Stimulated activated CD8-positive, alpha-beta memory T cell treated with anti-CD3 and anti-CD28 coated beads, Interleukin-12 subunit alpha, Interleukin-12 subunit beta, amount 100 ng/mL, for 24 hours (primary cell): Measurements from ENCODE around the gene WASF1.

ENCODE experiments used
- DNase-seq: peaks from one replicate; pipeline ENCODE4 v3.0.0-alpha.2; 2020; ENCODE audit errors: extremely low read depth

WASF1 gene

DNA sequence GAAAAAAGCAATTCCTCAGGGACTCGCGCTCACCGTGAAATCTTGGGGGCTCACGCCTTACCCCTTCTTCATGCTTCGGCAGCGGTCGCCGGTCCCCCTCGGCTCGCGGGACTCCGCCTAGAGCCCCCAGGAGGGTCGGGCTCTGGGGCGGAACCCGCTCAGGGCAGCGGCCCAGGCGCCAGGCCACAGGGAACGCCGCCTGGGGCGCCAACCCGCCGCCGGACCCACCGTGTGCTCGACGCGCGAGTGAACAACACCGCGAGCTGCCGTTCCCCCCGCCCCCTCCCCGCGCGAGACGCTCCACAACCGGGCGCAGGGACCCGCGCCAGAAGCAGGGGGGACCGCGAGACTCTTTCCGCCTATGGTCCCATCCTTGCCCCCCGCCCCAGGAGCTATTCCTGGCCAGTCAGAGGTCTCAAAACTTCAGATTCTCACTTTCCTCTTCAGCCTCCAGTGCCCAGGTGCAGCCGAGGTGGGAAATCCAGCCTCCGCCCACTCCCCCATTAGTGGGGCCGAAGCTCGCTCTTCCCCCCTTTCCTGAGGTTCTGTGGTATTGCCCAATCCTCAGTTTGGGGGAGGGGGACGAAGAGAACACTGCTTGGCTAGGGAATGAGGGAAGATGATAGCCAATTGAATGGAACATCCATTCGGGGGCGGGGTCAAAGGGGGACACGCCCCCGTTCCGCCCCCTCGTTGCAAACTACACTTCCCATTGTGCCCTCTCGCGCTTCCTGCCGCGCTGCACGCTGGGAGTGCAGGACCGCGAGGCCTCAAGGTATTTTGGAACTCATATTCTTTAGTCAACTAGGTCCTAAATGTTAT, at the start of gene WASF1:
Gene WASF1, minus strand, starts transcription at position 265 of the 822 bp plus-strand sequence. CDS start 52,069 bp downstream, outside the sequence.
- DNase-seq, result peak; percentile 80

DNA sequence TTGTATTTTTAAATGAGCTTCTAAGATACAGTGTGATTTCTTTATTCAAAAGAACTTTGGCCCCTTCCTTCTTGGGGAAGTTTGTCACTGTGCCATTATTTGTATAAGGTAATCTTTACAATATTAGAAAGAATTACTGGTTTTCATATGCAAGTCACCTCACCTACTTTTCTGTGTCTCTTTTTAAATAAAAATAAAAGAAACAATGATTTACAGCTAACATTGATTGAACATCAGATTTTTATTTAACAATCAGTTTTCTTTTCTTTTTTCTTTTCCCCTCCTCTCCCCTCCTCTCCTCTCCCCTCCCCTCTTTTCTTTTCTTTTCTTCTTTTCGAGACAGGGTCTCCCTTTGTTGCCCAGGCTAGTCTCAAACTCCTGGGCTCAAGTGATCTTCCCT, 46.8 kb upstream of the WASF1 start:
- no peak for DNase-seq

DNA sequence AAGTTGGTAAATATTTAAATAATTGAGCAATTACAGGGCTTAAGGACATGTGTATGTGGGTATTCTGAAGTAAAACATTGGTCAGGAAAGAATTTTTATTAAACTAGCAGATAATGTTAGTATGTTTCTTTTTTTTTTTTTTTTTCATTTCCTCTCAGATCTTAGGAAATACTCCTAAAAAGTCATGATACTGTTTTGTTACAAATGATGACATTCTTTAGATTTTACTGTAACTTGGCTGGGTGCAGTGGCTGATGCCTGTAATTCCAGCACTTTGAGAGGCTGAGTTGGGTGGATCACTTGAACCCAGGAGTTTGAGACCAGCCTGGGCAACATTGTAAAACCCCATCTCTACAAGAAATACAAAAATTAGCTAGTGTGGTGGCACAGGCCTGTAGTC, 42.3 kb upstream of the WASF1 start:
- no peak for DNase-seq

DNA sequence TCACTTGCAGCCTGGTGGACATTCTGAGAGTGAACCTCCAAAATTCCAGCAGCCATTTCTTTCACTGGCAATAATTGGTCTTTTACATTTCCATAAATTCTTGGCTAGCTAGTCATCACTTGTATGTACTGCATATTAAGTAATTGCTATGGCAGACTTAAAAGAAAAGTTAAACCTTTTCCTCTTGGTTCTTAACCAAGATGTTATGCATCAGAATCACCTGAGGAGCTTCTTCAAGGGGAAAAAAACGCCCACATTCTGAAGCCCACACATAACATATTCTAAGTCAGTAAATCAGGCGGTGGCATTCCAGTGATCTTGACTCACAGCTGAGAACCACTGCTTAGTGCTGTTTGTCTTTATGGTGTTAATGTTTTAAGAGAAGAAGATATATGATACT, 37.8 kb upstream of the WASF1 start:
- DNase-seq, result no peak

DNA sequence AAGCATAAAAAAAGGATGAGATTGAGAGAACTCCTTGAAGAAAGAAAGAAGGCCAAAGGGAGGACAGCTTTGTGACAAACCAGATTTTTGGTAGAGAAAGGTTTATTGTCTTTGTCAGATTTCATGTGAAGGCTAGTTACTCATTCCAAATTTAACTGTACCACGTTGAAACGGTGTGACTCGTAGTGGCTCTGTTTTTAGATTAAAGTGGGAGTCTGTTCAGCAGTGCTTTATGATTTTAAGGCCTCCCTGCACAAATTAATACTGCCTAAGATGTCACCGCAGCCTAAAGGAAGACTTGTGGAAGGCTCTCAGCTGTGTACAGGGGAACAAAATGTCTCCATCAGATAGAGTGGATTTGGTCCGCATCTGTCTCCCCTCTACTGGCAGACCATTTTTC, 36.7 kb upstream of the WASF1 start:
- no peak for DNase-seq

DNA sequence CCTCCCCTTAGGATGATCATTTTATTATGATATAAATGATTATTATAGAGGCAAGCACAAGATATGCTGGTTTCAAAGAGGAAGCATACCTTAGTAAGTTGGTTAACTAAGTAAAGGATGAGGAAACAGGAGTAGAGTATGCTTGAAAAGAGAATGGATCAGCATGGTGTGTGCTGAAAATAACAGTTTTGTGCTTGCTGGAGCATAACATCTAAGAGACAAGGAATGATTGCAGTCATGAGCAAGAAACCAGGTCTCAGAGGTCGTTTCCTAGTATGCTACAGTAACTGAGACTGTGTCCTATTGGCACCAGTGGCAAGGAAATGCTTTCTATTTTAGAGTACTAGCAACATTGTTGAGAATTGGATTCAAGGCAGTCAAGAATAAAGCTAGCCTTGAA, 34.9 kb upstream of the WASF1 start:
- no peak for DNase-seq

DNA sequence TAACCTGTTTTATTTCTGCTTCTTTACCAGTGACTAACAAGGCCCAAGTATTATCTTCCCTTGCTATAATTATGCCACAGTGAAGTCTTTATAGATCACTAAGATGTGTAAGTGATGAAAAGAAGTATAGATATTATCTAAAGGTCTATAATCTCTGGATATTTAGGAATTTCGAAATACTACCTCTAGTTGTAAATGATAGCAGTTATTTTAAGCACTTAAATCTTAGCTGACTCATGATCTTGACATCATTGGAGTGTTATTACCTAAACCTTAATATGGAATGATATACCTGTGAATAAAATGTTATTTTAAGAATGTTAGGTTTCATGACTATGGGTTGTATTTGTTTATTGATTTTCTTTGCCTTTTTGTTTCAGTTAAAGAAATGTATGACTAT, 32.3 kb upstream of the WASF1 start:
- no peak for DNase-seq

DNA sequence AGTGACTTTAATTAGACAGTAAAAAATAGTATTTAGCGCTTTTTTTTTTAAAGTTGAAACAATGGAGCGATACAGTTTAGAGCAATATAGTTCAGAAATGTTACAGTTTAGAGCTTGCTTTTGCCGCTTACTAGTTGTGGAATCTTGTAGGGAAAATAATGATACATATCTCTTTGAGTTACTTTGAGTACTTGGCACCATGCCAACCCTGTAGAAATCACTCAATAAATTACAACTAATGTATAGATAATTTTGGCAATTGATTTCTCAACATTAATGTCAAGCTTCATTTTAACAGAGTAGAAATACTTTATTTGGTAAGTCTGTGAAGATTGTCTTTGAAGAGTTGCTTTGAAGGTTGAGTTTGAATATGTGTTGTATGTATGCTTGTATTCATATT, 28.2 kb upstream of the WASF1 start:
- DNase-seq, result no peak

DNA sequence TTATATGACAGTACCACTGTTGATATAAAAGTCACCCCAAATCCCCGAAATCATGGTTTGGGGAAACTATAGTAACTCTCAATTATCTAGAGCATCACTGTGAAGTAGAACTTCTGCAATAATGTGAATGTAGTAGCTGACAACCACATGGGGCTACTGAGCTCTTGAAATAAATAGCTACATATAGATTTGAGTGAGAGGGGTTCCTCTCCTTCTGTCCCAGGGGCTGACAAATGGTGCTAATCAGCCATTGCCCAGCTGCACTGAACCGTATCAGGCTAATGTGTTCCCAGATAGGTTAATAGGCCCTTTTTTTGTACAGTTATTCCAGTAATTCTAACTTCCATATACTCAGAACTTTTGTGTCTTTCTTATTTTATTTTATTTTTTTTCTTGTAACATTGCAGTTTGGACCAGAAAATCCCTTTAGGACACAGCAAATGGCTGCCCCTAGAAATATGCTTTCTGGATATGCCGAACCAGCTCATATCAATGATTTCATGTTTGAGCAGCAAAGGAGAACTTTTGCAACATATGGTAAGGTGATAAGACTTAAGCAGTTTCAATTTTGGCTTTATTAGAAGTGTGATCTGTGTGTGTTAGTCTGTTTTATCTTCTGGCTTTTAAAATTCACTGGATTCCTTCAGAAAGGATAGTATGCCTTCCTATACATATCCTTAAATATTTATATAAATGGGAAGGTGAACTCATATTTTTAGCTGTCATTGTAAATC, 21.8 kb upstream of the WASF1 start:
- DNase-seq, result no peak

DNA sequence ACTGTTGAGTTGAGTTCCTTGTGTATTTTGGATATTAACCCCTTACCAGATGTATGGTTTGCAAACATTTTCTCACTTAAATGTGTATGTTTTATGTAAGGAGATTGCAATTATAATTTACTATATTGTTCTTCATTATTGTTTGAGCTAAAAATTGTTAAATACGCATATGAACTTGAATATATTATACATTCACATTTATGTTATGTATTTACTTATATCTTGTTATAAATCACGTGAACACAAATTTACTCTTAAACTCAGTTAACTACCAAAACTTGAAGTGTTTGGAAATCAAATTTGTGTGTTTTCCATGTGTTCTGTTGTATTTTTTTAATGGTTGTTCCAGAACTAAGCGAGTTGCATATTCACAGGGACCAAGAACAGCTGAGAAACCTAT, 19.1 kb upstream of the WASF1 start:
- no peak for DNase-seq

DNA sequence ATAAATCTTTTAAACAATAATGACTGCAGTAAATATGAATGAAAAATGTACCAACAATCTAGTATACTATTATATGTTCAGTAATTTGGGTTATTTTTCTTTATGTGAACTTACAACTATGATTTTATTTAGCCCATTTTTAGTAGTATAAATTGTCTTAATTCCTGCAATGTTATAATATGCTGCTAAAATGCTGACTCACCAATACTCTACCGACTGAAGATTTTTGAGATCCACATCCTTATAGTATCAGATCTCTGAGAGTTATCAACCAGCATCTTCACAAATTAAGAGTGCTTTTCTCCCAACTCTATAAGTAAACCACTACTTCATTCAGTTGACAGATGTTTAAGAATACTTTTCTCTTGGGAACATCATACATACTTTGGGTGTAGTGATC, 17.4 kb upstream of the WASF1 start:
- no peak for DNase-seq

DNA sequence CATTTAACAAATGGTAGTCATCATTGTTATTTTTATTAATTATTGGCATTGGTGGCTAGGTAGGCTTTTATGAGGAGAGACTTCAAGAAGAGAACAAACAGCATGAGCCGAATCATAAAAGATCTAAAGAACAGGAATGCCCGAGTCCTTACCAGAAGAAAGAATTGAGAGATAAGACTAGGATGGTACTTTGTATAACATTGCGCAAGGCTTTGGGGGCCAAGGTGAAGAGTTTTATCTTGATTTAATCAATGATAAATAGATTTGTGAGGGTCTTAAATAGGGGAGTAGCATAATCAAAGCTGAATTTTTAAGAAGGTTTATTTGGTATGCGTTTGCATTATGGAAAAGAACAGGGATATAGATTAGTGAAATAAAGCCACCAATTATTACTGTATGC, 16.2 kb upstream of the WASF1 start:
- no peak for DNase-seq

DNA sequence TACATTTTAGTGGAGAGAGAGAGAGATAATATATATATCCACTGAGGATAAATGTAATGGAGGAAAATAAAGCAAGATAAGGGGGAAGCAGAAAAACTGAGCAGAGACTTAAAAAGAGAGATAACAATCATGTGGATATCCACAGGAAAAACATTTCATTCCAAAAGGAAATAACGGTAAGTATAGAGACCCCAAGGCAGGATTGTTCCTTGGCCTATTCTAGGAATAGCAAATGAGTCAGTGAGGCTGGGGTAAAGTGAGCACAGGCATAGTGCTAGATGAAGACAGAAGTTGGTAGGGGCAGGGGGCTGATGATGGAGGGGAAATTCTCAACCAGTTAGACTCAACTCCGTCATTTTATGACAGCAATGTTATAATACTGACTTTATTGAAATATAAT, 12.0 kb upstream of the WASF1 start:
- DNase-seq, result no peak

DNA sequence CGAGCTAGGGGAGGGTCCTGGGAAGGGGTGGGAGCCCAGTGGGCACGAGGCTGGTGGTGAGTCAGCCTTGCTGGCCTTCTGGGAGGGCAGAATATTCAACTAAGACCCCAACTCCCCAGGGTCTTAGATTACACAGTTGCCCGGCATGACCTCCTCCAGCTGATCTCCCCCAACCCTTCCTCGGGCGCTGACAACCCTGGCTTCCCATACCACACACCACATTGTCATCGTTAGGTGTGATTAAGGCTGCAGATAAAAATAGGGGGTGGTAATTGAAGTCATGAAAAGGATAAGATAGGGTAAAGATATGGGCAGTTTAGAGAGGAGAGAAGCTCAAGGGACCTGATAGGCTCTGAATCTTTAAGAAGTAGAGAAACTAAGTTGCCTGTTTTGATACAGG, 11.3 kb upstream of the WASF1 start:
- DNase-seq, result no peak

DNA sequence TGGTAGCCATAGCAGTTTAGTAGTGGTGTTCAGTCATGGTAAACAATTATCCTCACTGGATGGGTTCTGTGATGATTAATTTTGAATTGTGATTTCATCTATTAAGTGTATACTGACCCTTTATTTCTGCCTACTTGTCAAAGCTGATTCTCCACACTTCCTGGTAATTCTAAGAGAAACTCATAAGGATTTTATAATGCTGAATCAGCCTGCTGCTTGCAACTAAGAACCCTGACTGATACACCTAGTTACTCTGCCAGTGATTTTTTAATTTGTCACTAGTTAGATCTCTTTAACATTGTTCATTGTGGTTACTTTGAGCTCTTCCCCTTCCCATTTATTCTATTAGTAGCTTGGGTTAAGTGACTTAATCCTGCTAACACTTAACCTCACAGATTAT, 9.3 kb upstream of the WASF1 start:
- no peak for DNase-seq

DNA sequence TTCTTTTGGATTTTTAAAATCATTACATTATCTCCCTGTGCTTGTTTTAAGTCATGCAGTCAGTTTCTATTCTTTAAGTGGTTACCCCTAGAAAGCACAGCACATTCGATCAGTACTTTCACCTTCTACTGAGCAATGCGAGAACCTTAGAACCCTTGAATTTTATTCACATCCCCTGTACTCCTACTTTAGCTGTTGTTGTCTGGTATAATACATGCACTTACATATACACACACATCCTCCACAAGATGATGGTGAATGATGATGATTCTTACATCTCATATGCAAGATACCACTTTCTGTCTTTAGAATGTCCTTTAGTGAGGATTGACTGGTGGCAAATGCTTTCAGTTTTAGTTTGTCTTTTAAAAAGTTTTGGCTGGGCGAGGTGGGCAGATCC, 6.4 kb upstream of the WASF1 start:
- no peak for DNase-seq

DNA sequence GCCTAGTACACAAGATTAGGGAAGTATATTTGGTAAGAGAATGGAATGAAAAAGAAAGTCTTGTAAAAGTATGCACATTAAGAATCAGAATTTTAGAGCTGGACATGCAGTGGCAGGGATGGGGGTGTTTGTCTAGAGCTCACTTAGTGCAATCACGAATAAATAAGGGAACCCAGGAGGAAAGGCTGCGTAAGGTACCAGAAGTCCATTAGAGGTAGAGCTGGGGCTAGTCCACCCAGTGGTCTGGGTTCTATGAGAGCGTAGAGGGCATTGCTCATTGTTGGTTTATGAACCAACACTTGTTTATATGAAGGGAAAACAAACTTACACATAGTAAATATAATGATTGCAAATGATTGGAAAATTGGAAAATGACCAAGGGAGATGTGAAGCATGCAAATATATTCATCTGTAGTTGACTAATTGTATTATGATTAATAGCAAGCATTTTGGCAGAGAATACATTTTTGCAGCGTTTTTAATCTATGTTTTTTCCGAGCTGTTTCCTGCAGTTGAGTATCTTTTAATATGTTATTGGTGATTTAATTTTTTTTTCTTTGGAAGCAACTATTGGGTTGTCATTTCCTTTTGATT, 3.9 kb upstream of the WASF1 start:
- DNase-seq, result no peak

DNA sequence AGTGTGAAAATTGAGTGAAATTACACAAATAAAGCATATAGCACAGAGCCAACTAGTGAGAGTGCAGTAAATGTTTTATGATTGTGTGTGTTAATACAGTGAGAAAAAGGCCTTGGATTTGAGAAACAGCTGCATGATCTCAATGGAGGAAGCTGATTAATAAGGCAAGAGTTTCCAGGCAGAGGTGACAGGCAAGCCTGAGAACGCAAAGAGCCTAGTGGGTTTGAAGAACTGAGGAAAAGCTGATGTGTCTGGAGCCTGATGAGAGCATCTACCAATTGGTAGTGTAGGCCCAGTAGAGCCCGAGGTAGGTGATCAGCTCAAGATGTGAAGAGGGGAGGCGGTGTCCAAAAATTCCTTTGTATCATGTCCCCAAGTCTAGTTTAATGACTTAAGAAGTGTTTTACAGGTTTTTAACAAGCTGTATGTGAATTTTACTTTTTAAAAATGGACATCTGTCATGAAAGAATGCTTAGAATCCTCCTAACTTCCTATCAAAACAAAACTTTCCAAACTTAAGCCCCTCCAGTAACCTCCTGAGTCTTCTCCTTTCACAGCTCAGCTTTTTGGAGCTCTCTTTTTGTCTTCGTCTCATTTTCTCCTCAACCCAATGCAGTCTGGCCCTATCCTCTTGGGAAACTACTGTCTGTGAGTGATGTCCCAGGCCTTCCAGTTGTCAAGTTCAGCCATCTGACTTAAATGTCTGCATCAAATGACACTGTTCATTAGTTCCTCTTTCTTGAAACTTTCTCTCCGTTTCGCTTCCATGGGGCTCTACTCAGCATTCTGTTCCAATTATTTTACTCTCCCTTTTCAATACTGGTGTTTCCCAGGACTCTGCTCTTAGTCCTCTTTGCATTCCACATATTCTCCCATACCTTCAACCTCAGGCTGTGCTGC, 1.9 kb upstream of the WASF1 start:
- DNase-seq, result no peak

DNA sequence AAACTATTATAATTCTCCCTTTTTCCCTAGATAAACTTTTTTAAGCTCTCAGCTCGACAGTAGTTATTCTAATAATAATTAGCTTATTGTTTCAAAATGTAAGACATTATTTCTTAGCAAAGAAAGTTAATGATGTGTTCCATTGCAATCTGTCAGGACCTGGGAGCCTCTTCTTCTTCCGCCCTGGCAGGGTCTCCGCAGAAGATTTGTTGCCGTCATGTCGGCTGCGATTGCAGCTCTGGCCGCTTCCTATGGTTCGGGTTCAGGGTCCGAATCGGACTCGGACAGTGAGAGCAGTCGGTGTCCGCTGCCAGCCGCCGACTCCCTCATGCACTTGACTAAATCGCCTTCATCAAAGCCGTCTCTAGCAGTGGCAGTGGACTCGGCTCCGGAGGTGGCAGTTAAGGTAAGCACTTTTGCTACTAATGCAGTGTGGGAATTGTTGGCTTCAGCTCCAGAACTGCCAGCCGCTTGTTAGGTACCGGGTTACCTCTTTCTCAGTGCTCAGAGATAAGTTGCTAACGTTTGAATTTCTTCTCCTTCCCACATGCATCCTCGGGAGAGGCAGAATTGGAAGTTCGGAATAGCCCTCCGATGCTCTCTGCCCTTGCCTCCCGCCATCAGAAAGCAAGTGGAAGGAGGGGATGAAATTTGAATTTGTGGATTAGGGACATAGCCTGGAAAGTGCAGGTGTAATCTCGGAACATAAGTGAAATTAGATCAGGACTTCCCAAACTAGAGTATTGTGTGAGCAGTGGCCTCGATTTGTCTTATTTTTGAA, 948 bp upstream of the WASF1 start, which contains the start of gene CDC40:
Gene CDC40, plus strand, starts transcription at position 200 of the 781 bp plus-strand sequence. Its CDS starts 18 bp downstream, at position 218.
- peak; percentile 33 for DNase-seq

DNA sequence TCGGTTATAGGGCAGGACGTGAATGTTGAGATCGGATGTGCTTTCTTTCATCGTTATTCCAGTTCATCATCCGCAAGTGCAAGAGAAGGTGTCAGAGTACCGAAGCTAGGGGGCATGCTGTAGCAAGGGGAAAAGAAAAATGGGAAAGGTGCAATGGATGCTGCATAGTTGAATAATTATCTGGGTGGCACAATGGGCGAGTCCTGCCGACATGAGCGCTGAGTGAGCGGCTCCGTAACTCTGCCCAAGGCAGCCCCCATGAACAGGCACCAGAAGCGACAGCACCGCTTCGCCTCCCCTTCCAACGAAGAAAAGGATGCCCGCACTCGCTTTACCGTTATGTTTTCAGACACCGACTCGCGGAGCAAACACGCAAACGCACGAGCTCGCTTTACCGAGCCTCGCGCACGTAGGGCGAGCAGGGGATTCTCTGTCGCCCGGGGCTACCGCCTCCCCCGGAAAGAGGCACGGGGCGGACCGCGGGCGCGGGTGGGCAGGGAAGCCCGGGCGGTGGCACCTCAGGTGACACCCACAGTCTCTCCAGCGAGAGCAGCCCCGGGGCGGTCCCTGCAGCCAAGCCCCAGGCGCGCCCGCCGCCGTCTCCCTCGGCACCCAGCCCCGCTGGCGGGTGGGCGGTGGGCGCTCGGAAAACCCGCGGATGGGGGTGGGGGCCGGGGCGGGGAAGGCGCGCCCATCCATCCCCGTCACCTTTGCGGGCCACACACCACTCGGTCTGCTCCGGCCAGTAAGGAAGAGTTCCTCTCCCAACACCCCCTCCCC, 654 bp downstream of the WASF1 start:
- peak; percentile 8 for DNase-seq
